ENCODE data around the gene OR52H1. TPM values are rescaled to one million over a fixed set of nuclear protein-coding genes. Genes with fewer than 3 reads are reported as not detected.

OR52H1 gene
- total and polyA plus RNA-seq, 9 of the 15 experiments (the other 6 are each of a cell fraction or from before 2014, with no cell fraction given), result 0.15 TPM; not detected in 8

DNA sequence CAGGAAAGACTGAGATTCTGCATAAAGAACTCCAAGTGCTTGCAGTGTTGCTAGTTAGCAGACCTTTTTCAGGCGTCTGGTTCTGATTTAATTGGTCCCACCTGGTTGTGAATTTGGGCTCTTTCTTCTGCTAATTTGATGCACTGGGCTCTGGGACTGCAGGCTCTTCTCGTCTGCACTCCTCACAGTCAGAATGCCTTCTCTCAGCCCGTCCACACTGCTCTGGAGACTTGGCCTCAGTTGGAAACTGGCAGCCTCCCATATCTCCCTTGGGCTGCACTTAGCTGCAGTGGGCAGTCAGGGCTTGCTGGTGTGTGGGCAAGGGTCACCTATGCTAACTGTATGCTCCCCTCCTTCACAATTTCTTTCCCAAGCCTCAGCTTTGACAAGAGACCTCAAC, 49.6 kb upstream of the OR52H1 start:
- H3K9me3 ChIP-seq (replicated peaks; ENCODE audit: control insufficient read depth, insufficient read depth, low read depth, low read length), result no peaks in the 10 kb centered on the region
- no peak overlapping the region for H2AFZ ChIP-seq (ENCODE audit: low read depth, low read length)
- H3K79me2 ChIP-seq (ENCODE audit: control insufficient read depth, insufficient read depth, low read length), result peaks cover 7% of the 10 kb centered on the region; the same call in 2 of the 3 replicates
- no peak for DNase-seq (ENCODE audit: extremely low read depth in 1 of 4, low spot score in 3 of 4)
- no TSS peak for BruUV-seq (replicated peaks)
- intact Hi-C loops (cut with micrococcal nuclease), result loop anchor here (5.0 to 10.0 kb wide), 4 partner anchors 93 to 471 kb away; partner anchors contain the start of genes OR52E5 and UBQLN3
- no peaks in the 10 kb centered on the region for H3K9me1 ChIP-seq (ENCODE audit: control insufficient read depth, insufficient read depth, low read length)
- no peak overlapping the region; a peak in 1 of 4 replicates for H3K9ac ChIP-seq (ENCODE audit: insufficient read depth in 1 of 2, low read depth in 2 of 2, low read length in 2 of 2)
- H3K27ac ChIP-seq (ENCODE audit: extremely low read depth, low read depth, low read length), result no peak overlapping the region
- ChIA-PET POLR2A (interaction anchor here (3.0 kb wide), 1 partner anchor 92 kb away, joined by 18 read pairs; no protein-coding TSS in a partner anchor), CTCF (ENCODE audit: low intra/inter-chr PET ratio) (no interaction called here)
- no peaks in the 10 kb centered on the region for H3K27me3 ChIP-seq (ENCODE audit: control insufficient read depth in 2 of 2, insufficient read depth in 2 of 2, low read length in 2 of 2)
- H3K4me3 ChIP-seq, result no peak overlapping the region
- no peaks in the 10 kb centered on the region for H4K20me1 ChIP-seq (replicated peaks; ENCODE audit: control insufficient read depth, insufficient read depth, low read length)
- no peak for FAIRE-seq
- no peaks in the 10 kb centered on the region; the same call in 1 of the 3 replicates for H3K36me3 ChIP-seq (ENCODE audit: control insufficient read depth, insufficient read depth, low read length)
- no peak for ATAC-seq
- WGBS (ENCODE audit: insufficient coverage, low coverage, missing lambda C conversion rate), result 53% methylated on average over 3 of the region's 3 CpGs
- H3K4me2 ChIP-seq (ENCODE audit: insufficient read depth, low read length), result 0 out of 2 replicates have a peak overlapping the region, but pooled peaks have one; percentile 1
- TF ChIP-seq, protein P1, sequence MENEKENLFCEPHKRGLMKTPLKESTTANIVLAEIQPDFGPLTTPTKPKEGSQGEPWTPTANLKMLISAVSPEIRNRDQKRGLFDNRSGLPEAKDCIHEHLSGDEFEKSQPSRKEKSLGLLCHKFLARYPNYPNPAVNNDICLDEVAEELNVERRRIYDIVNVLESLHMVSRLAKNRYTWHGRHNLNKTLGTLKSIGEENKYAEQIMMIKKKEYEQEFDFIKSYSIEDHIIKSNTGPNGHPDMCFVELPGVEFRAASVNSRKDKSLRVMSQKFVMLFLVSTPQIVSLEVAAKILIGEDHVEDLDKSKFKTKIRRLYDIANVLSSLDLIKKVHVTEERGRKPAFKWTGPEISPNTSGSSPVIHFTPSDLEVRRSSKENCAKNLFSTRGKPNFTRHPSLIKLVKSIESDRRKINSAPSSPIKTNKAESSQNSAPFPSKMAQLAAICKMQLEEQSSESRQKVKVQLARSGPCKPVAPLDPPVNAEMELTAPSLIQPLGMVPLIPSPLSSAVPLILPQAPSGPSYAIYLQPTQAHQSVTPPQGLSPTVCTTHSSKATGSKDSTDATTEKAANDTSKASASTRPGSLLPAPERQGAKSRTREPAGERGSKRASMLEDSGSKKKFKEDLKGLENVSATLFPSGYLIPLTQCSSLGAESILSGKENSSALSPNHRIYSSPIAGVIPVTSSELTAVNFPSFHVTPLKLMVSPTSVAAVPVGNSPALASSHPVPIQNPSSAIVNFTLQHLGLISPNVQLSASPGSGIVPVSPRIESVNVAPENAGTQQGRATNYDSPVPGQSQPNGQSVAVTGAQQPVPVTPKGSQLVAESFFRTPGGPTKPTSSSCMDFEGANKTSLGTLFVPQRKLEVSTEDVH (IDR thresholded peaks at IDR 0.05; ENCODE audit: low read depth, partially characterized antibody), result no peak
- TF ChIP-seq, protein P2, sequence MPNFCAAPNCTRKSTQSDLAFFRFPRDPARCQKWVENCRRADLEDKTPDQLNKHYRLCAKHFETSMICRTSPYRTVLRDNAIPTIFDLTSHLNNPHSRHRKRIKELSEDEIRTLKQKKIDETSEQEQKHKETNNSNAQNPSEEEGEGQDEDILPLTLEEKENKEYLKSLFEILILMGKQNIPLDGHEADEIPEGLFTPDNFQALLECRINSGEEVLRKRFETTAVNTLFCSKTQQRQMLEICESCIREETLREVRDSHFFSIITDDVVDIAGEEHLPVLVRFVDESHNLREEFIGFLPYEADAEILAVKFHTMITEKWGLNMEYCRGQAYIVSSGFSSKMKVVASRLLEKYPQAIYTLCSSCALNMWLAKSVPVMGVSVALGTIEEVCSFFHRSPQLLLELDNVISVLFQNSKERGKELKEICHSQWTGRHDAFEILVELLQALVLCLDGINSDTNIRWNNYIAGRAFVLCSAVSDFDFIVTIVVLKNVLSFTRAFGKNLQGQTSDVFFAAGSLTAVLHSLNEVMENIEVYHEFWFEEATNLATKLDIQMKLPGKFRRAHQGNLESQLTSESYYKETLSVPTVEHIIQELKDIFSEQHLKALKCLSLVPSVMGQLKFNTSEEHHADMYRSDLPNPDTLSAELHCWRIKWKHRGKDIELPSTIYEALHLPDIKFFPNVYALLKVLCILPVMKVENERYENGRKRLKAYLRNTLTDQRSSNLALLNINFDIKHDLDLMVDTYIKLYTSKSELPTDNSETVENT (CRISPR knock-in tag; IDR thresholded peaks at IDR 0.05), result no peak
- no peak for TF ChIP-seq ZNF212 (CRISPR knock-in tag; IDR thresholded peaks at IDR 0.05)
- TF ChIP-seq NFRKB (IDR thresholded peaks at IDR 0.05; ENCODE audit: low read depth), result no peak
- no peak for TF ChIP-seq ARID2 (IDR thresholded peaks at IDR 0.05)
- TF ChIP-seq SNIP1 (IDR thresholded peaks at IDR 0.05; ENCODE audit: low read depth), result no peak
- TF ChIP-seq CHD1 (IDR thresholded peaks at IDR 0.05; ENCODE audit: low read length), result no peak
- TF ChIP-seq, protein P3, sequence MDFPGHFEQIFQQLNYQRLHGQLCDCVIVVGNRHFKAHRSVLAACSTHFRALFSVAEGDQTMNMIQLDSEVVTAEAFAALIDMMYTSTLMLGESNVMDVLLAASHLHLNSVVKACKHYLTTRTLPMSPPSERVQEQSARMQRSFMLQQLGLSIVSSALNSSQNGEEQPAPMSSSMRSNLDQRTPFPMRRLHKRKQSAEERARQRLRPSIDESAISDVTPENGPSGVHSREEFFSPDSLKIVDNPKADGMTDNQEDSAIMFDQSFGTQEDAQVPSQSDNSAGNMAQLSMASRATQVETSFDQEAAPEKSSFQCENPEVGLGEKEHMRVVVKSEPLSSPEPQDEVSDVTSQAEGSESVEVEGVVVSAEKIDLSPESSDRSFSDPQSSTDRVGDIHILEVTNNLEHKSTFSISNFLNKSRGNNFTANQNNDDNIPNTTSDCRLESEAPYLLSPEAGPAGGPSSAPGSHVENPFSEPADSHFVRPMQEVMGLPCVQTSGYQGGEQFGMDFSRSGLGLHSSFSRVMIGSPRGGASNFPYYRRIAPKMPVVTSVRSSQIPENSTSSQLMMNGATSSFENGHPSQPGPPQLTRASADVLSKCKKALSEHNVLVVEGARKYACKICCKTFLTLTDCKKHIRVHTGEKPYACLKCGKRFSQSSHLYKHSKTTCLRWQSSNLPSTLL (IDR thresholded peaks at IDR 0.05), result no peak
- no peak for TF ChIP-seq BDP1 (IDR thresholded peaks at IDR 0.05; ENCODE audit: insufficient read depth, insufficient read length)
- TF ChIP-seq SNRNP70 (optimal IDR thresholded peaks at IDR 0.05; ENCODE audit: low read depth, low read length), result no peak
- no peak for TF ChIP-seq CAMTA2 (CRISPR knock-in tag; conservative IDR thresholded peaks at IDR 0.05)
- TF ChIP-seq EP300 (IDR thresholded peaks at IDR 0.05; ENCODE audit: low read length), result no peak
- no peak for TF ChIP-seq E2F3 (CRISPR knock-in tag; IDR thresholded peaks at IDR 0.05)
- no peak for TF ChIP-seq ATF7 (IDR thresholded peaks at IDR 0.05)
- TF ChIP-seq HDGF (IDR thresholded peaks at IDR 0.05), result no peak
- TF ChIP-seq NFE2L1 (tag; IDR thresholded peaks at IDR 0.05; ENCODE audit: borderline replicate concordance, low read depth), result no peak
- H3K4me1 ChIP-seq (replicated peaks in 1 of 2; ENCODE audit: control insufficient read depth in 2 of 2, insufficient read depth in 2 of 2, low read length in 2 of 2), result peaks cover 13 to 23% of the 10 kb centered on the region in 2 experiments; a peak in 4 of 5 replicates
- in situ Hi-C loops (cut with MboI), result no loop called here
